GM12892 (cell line): ENCODE results near the gene ENHO.

Experiments used
- POLR2A ChIP-seq: IDR thresholded peaks from 2 replicates; pipeline ENCODE4 v1.6.1; 2011; ENCODE audit warnings: low read depth, low read length, control low read depth
- POLR2AphosphoS5 ChIP-seq: IDR thresholded peaks from 2 replicates; pipeline ENCODE4 v1.6.1; 2011; ENCODE audit warnings: low read depth, low read length, control low read depth
- TAF1 ChIP-seq: IDR thresholded peaks from 2 replicates; pipeline ENCODE4 v1.6.1; 2011; ENCODE audit warnings: low read depth, mild to moderate bottlenecking, control low read depth, low read length, borderline replicate concordance

DNA sequence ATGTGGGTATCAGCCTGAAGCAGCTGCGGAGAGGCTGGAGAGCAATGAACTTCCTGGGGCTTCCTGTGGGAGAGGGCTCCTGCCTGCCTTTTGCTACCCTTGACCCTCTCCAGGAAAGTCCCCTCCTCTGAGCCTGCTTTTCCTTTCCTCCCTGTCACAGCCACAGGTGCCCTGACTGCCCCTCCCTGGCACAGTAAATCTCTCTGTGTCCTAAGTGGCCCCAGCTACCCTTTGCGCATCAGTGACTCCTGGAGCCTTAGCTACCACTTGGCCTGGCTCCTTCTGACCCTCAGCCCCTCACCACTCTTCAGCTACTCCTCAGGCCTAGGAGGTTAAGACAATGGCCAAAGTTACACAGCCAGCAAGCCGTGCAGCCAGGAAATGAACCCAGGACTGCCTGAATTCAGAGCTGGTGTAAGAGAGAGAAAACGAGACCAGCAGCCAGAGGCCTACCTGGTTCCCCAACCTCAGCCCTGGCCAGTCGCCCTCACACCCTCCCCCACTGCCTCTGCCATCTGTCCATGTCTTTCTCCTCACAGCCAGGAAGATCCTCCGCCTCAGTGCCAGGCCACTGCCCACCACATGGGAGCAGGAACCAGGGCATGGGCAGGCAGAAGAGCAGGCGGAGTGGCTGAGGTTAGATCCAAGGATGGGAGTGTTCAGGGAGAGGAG lies 48.2 kb upstream of the ENHO start:
- TF ChIP-seq POLR2A, result no peak
- no peak for TF ChIP-seq POLR2AphosphoS5
- no peak for TF ChIP-seq TAF1
